Thymus (tissue), 11 donors: ENCODE measurements around the gene PSEN1. TPM values are rescaled to one million over a fixed set of nuclear protein-coding genes. Genes with fewer than 3 reads are reported as not detected.

Source experiments
- DNase-seq, 9 donors: peaks; one replicate each; pipeline ENCODE4 v3.0.0-alpha.2; 2013; ENCODE audit warnings: low spot score in 9 of 9, low read depth in 6 of 9, missing footprints in 1 of 9
- H3K27ac ChIP-seq, 2 donors: one replicate each; pipeline ENCODE4 v1.5.1; 2013; ENCODE audit warnings: control low read depth in 1 of 2, low read depth in 1 of 2, low read length in 1 of 2, mild to moderate bottlenecking in 1 of 2, moderate library complexity in 1 of 2
- H3K27me3 ChIP-seq, 2 donors: one replicate each; pipeline ENCODE4 v1.5.1; 2013; ENCODE audit warnings: low read length in 1 of 2; ENCODE audit not compliant: control insufficient read depth in 2 of 2, insufficient read depth in 1 of 2
- H3K36me3 ChIP-seq, 2 donors: one replicate each; pipeline ENCODE4 v1.5.1; 2013; ENCODE audit warnings: low read length in 1 of 2, mild to moderate bottlenecking in 1 of 2, moderate library complexity in 1 of 2; ENCODE audit not compliant: control insufficient read depth in 2 of 2, insufficient read depth in 2 of 2
- H3K4me1 ChIP-seq, 2 donors: one replicate each; pipeline ENCODE4 v1.5.1; 2013; ENCODE audit warnings: low read length in 2 of 2; ENCODE audit not compliant: control insufficient read depth in 2 of 2, insufficient read depth in 2 of 2
- H3K4me3 ChIP-seq, 2 donors: one replicate each; pipeline ENCODE4 v1.5.1; 2013; ENCODE audit warnings: low read length in 2 of 2, control low read depth in 1 of 2, mild to moderate bottlenecking in 1 of 2
- H3K9me3 ChIP-seq, 2 donors: one replicate each; pipeline ENCODE4 v1.5.1; 2013; ENCODE audit warnings: low read length in 1 of 2, mild to moderate bottlenecking in 1 of 2; ENCODE audit not compliant: control insufficient read depth in 2 of 2, insufficient read depth in 1 of 2
- WGBS: extraction: QIAGEN DNeasy Blood & Tissue Kit; methylation state at CpG from one replicate; pipeline ENCODE4 v1.1.7; 2013; 5-methylcytosine and 5-hydroxymethylcytosine counted together
- polyA plus RNA-seq: library from polyadenylated mRNA; stranded (reverse); fragments of 200-250 nt; gene quantifications from one replicate; pipeline ENCODE4 v1.2.3, GENCODE V29; 2013
- total RNA-seq: library from RNA; stranded (reverse); fragments of 120-200 nt; gene quantifications from one replicate; pipeline ENCODE4 v1.2.4, GENCODE V29; 2013
- donor health status: healthy.

The PSEN1 gene
- total and polyA plus RNA-seq, 2 donors: 32.0 to 36.4 TPM

- Histone ChIP-seq H3K27me3 (no peaks in the 10 kb centered on the region), H3K9me3 (no peaks in the 10 kb centered on the region), H3K4me1 (no peaks in the 10 kb centered on the region), H3K36me3 (no peaks in the 10 kb centered on the region), H3K27ac (no peak overlapping the region), H3K4me3 (no peak overlapping the region)
- WGBS: 94% methylated on average over 9 of the region's 9 CpGs
- no peak for DNase-seq
These were observed 119.5 kb downstream of the PSEN1 start for GRCh38 chr14:73255693-73256225.

GRCh38 chr14:73258076-73258475 lies 121.8 kb downstream of the PSEN1 start:
- Histone ChIP-seq H3K36me3 (no peaks in the 10 kb centered on the region), H3K9me3 (no peaks in the 10 kb centered on the region), H3K27ac (no peak overlapping the region), H3K4me1 (no peaks in the 10 kb centered on the region), H3K27me3 (no peaks in the 10 kb centered on the region), H3K4me3 (no peak overlapping the region)
- WGBS: 92% methylated on average over 4 of the region's 4 CpGs
- no peak for DNase-seq

- H3K4me3 ChIP-seq: no peak overlapping the region
- no peak for DNase-seq
- WGBS: 95% methylated on average over 20 of the region's 20 CpGs
These were observed 122.7 kb downstream of the PSEN1 start for GRCh38 chr14:73258845-73259611.

GRCh38 chr14:73259837-73260236 lies 123.5 kb downstream of the PSEN1 start:
- no peak for DNase-seq
- no peaks in the 10 kb centered on the region for H3K4me1 ChIP-seq
- no peak overlapping the region for H3K4me3 ChIP-seq
- H3K9me3 ChIP-seq: no peaks in the 10 kb centered on the region
- 97% methylated on average over 9 of the region's 9 CpGs for WGBS
- H3K36me3 ChIP-seq: no peaks in the 10 kb centered on the region
- H3K27me3 ChIP-seq: no peaks in the 10 kb centered on the region
- no peak overlapping the region for H3K27ac ChIP-seq

More at GRCh38 chr14:73258845-73259611, 122.7 kb downstream of the PSEN1 start:
- Histone ChIP-seq H3K27me3 (no peaks in the 10 kb centered on the region), H3K9me3 (no peaks in the 10 kb centered on the region), H3K4me1 (no peaks in the 10 kb centered on the region), H3K27ac (no peak overlapping the region), H3K36me3 (no peaks in the 10 kb centered on the region)

GRCh38 chr14:73260574-73260973 lies 124.3 kb downstream of the PSEN1 start:
- WGBS: 95% methylated on average over 11 of the region's 11 CpGs
- Histone ChIP-seq H3K27ac (no peak overlapping the region), H3K4me3 (no peak overlapping the region), H3K27me3 (no peaks in the 10 kb centered on the region), H3K4me1 (no peaks in the 10 kb centered on the region), H3K36me3 (no peaks in the 10 kb centered on the region), H3K9me3 (no peaks in the 10 kb centered on the region)
- no peak for DNase-seq

- no peaks in the 10 kb centered on the region for H3K9me3 ChIP-seq
- no peaks in the 10 kb centered on the region for H3K36me3 ChIP-seq
- 93% methylated on average over 6 of the region's 6 CpGs for WGBS
- H3K27me3 ChIP-seq: no peaks in the 10 kb centered on the region
- H3K4me3 ChIP-seq: no peak overlapping the region
- H3K4me1 ChIP-seq: no peaks in the 10 kb centered on the region
- no peak for DNase-seq
- no peak overlapping the region for H3K27ac ChIP-seq
These were observed 124.8 kb downstream of the PSEN1 start for GRCh38 chr14:73261075-73261474.

- Histone ChIP-seq H3K4me3 (no peak overlapping the region), H3K27me3 (no peaks in the 10 kb centered on the region), H3K9me3 (no peaks in the 10 kb centered on the region), H3K27ac (no peak overlapping the region), H3K36me3 (no peaks in the 10 kb centered on the region), H3K4me1 (no peaks in the 10 kb centered on the region)
- WGBS: 96% methylated on average over 15 of the region's 15 CpGs
- no peak for DNase-seq
These were observed 125.5 kb downstream of the PSEN1 start for GRCh38 chr14:73261520-73262426.

GRCh38 chr14:73262427-73263183 lies 126.3 kb downstream of the PSEN1 start:
- H3K27me3 ChIP-seq: no peaks in the 10 kb centered on the region
- no peak overlapping the region for H3K4me3 ChIP-seq
- no peaks in the 10 kb centered on the region for H3K4me1 ChIP-seq
- DNase-seq: no peak
- no peak overlapping the region for H3K27ac ChIP-seq
- WGBS: 98% methylated on average over 20 of the region's 20 CpGs
- no peaks in the 10 kb centered on the region for H3K36me3 ChIP-seq
- H3K9me3 ChIP-seq: peaks cover 0 to 3% of the 10 kb centered on the region in 2 donors
